ENCODE data around the gene GAS6.

GAS6 gene

GRCh38 chr13:113788413-113789135 is 75.3 kb downstream of the GAS6 start:
- H3K4me1 ChIP-seq (ENCODE audit: control insufficient read depth, insufficient read depth, low read length), result no peaks in the 10 kb centered on the region
- H3K36me3 ChIP-seq (ENCODE audit: control insufficient read depth, insufficient read depth, low read length, severe bottlenecking), result no peaks in the 10 kb centered on the region

GRCh38 chr13:113787694-113788093 is 76.2 kb downstream of the GAS6 start:
- peaks cover 30% of the 10 kb centered on the region for H3K27me3 ChIP-seq (replicated peaks; ENCODE audit: control insufficient read depth, insufficient read depth, low read length)
- no peaks in the 10 kb centered on the region for H3K36me3 ChIP-seq (ENCODE audit: control insufficient read depth, insufficient read depth, low read length, severe bottlenecking)
- H3K9me3 ChIP-seq (ENCODE audit: control insufficient read depth, low read length), result peaks cover 4% of the 10 kb centered on the region
- no peak overlapping the region for H3K9ac ChIP-seq (ENCODE audit: low read length)
- H3K4me3 ChIP-seq (ENCODE audit: low read length), result no peak overlapping the region
- no peaks in the 10 kb centered on the region for H3K4me1 ChIP-seq (ENCODE audit: control insufficient read depth, insufficient read depth, low read length)
- DNase-seq (ENCODE audit: low read depth), result no peak

More at GRCh38 chr13:113788413-113789135, 75.3 kb downstream of the GAS6 start:
- Histone ChIP-seq H3K4me3 (ENCODE audit: low read length) (no peak overlapping the region), H3K9ac (ENCODE audit: low read length) (no peak overlapping the region), H3K9me3 (ENCODE audit: control insufficient read depth, low read length) (peaks cover 4% of the 10 kb centered on the region), H3K27me3 (replicated peaks; ENCODE audit: control insufficient read depth, insufficient read depth, low read length) (peaks cover 26% of the 10 kb centered on the region)
- DNase-seq (ENCODE audit: low read depth), result no peak

DNA sequence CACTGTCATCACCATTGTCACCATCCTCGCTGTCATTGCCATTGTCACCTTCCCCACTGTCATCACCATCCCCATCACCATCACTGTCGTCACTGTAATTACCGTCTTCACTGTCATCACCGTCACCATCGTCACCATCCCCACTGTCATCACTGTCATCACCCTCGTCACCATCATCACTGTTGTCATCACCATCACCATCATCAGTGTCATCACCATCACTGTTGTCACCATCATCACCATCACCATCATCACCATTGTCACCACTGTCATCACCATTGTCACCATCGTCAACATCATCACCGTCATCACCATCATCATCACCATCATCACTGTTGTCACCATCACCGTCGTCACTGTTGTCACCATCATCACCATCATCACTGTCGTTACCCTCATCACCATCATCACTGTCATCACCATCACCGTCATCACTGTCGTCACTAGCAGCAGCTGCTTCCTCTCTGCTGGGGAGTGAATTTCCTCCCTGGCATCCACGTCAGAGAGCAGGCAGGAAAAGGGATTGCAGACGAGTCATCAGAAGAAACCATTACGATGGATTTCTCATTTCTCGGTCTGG is 77.5 kb downstream of the GAS6 start:
- Histone ChIP-seq H3K4me3 (ENCODE audit: low read length) (no peak overlapping the region), H3K9ac (ENCODE audit: low read length) (no peak overlapping the region), H3K4me1 (ENCODE audit: control insufficient read depth, insufficient read depth, low read length) (no peaks in the 10 kb centered on the region), H3K9me3 (ENCODE audit: control insufficient read depth, low read length) (peaks cover 4% of the 10 kb centered on the region), H3K27me3 (replicated peaks; ENCODE audit: control insufficient read depth, insufficient read depth, low read length) (peaks cover 17% of the 10 kb centered on the region), H3K36me3 (ENCODE audit: control insufficient read depth, insufficient read depth, low read length, severe bottlenecking) (no peaks in the 10 kb centered on the region)
- no peak for DNase-seq (ENCODE audit: low read depth)

DNA sequence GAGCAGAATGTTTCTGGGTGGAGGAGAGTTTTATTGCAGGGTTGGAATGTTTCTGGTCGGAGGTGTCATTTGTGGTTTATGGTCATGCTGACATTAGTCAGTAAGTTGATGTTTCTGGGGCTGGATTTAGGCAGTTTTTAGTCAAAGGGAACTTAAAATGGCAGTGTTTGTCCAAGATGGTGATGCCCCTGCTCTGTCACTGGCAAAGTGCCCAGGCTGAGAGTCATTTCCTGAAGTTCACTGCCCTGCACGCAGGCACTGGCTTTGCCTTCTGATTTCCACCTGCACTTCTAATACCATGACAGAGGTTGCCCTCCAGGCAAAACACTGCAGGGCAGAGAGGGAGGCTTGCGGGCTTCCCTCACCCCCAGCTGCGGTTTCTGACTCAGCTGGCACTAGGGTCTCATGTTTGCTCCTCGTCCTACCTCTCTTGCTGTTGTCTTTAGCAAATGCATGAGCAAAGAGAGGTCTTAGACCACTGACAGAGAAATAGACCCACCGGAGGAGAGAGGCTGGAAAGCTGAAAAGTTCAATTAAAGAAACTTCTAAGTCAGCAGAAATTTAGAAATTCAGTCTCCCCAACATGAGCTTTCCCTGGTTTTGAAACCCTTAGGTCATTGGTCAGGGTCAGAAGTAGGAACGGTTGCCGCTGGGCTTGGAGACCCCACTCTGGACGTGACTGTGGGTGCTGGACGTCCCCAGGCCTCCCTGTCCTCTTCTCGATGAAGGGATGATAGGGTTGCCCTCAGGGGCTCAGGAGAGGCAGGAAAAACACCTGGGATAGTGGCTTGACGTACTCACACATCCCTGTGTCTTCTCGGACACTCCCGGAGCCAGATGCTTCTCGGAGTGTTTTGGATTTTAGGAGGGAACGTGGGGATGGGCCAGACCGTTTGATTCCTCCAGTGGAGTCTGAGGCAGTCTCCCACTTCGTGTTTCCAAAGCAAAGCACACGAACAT is 78.5 kb downstream of the GAS6 start:
- Histone ChIP-seq H3K9ac (ENCODE audit: low read length) (no peak overlapping the region), H3K36me3 (ENCODE audit: control insufficient read depth, insufficient read depth, low read length, severe bottlenecking) (no peaks in the 10 kb centered on the region), H3K4me3 (ENCODE audit: low read length) (no peak overlapping the region), H3K27me3 (replicated peaks; ENCODE audit: control insufficient read depth, insufficient read depth, low read length) (peaks cover 10% of the 10 kb centered on the region), H3K4me1 (ENCODE audit: control insufficient read depth, insufficient read depth, low read length) (no peaks in the 10 kb centered on the region), H3K9me3 (ENCODE audit: control insufficient read depth, low read length) (peaks cover 4% of the 10 kb centered on the region)
- DNase-seq (ENCODE audit: low read depth), result peak; percentile 40

DNA sequence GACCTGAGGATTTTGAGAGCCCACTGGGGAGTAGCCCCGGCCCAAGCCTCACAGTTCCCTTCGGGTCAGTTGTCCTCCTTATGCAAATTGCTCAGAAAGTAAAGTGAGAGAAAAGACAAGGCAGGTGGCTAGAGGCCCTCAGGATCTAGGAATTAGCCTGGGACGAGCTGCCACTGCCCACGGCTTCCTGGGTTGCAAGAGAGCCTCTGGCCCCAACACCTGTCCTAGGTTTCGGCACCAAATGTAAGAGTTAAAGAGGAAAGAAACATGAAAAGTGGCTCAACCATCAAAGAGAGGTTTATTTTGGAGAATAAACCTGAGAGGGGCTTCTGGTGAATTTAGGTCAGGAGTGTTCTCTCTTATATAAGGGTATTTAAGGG is 79.2 kb downstream of the GAS6 start:
- H3K36me3 ChIP-seq (ENCODE audit: control insufficient read depth, insufficient read depth, low read length, severe bottlenecking), result no peaks in the 10 kb centered on the region

GRCh38 chr13:113783966-113784644 is 79.8 kb downstream of the GAS6 start:
- H3K36me3 ChIP-seq (ENCODE audit: control insufficient read depth, insufficient read depth, low read length, severe bottlenecking), result no peaks in the 10 kb centered on the region
- H3K4me3 ChIP-seq (ENCODE audit: low read length), result no peak overlapping the region
- DNase-seq (ENCODE audit: low read depth), result no peak
- H3K27me3 ChIP-seq (replicated peaks; ENCODE audit: control insufficient read depth, insufficient read depth, low read length), result peaks cover 6% of the 10 kb centered on the region
- peaks cover 4% of the 10 kb centered on the region for H3K9me3 ChIP-seq (ENCODE audit: control insufficient read depth, low read length)
- no peak overlapping the region for H3K9ac ChIP-seq (ENCODE audit: low read length)
- no peaks in the 10 kb centered on the region for H3K4me1 ChIP-seq (ENCODE audit: control insufficient read depth, insufficient read depth, low read length)

More for the DNA sequence above, 79.2 kb downstream of the GAS6 start:
- peaks cover 4% of the 10 kb centered on the region for H3K9me3 ChIP-seq (ENCODE audit: control insufficient read depth, low read length)
- no peak overlapping the region for H3K4me3 ChIP-seq (ENCODE audit: low read length)
- no peak overlapping the region for H3K9ac ChIP-seq (ENCODE audit: low read length)
- no peak for DNase-seq (ENCODE audit: low read depth)
- peaks cover 9% of the 10 kb centered on the region for H3K27me3 ChIP-seq (replicated peaks; ENCODE audit: control insufficient read depth, insufficient read depth, low read length)
- H3K4me1 ChIP-seq (ENCODE audit: control insufficient read depth, insufficient read depth, low read length), result no peaks in the 10 kb centered on the region

GRCh38 chr13:113783200-113783881 is 80.5 kb downstream of the GAS6 start:
- H3K36me3 ChIP-seq (ENCODE audit: control insufficient read depth, insufficient read depth, low read length, severe bottlenecking), result no peaks in the 10 kb centered on the region
- peaks cover 4% of the 10 kb centered on the region for H3K9me3 ChIP-seq (ENCODE audit: control insufficient read depth, low read length)
- H3K27me3 ChIP-seq (replicated peaks; ENCODE audit: control insufficient read depth, insufficient read depth, low read length), result peaks cover 6% of the 10 kb centered on the region
- H3K4me1 ChIP-seq (ENCODE audit: control insufficient read depth, insufficient read depth, low read length), result no peaks in the 10 kb centered on the region
- H3K9ac ChIP-seq (ENCODE audit: low read length), result no peak overlapping the region
- no peak overlapping the region for H3K4me3 ChIP-seq (ENCODE audit: low read length)
- no peak for DNase-seq (ENCODE audit: low read depth)

- Histone ChIP-seq H3K4me3 (ENCODE audit: low read length) (no peak overlapping the region), H3K9ac (ENCODE audit: low read length) (no peak overlapping the region), H3K27me3 (replicated peaks; ENCODE audit: control insufficient read depth, insufficient read depth, low read length) (peaks cover 12% of the 10 kb centered on the region), H3K36me3 (ENCODE audit: control insufficient read depth, insufficient read depth, low read length, severe bottlenecking) (no peaks in the 10 kb centered on the region), H3K4me1 (ENCODE audit: control insufficient read depth, insufficient read depth, low read length) (no peaks in the 10 kb centered on the region), H3K9me3 (ENCODE audit: control insufficient read depth, low read length) (peaks cover 4% of the 10 kb centered on the region)
- no peak for DNase-seq (ENCODE audit: low read depth)
Observed at GRCh38 chr13:113782472-113782871, 81.4 kb downstream of the GAS6 start.

DNA sequence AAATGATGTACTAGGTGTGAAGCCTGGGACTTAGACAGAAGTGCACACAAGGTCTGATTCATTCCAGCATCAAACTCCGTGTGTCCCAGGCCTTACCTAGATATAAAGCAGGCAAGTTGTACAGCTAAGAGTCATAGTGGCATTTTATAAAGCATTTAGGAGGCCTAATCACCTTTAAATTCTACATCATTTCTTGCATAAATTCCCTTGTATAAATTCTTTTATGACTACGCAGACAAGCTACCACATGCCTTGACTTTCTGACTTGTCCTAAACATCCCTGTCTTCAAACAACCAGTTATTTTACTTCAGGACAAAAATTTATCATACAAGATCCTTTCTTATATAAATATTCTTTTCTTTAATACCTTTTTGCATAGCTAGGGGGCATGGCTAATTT is 82.3 kb downstream of the GAS6 start:
- no peaks in the 10 kb centered on the region for H3K4me1 ChIP-seq (ENCODE audit: control insufficient read depth, insufficient read depth, low read length)
- H3K9ac ChIP-seq (ENCODE audit: low read length), result no peak overlapping the region
- H3K4me3 ChIP-seq (ENCODE audit: low read length), result no peak overlapping the region
- H3K27me3 ChIP-seq (replicated peaks; ENCODE audit: control insufficient read depth, insufficient read depth, low read length), result peaks cover 21% of the 10 kb centered on the region
- DNase-seq (ENCODE audit: low read depth), result no peak
- H3K36me3 ChIP-seq (ENCODE audit: control insufficient read depth, insufficient read depth, low read length, severe bottlenecking), result no peaks in the 10 kb centered on the region
- peaks cover 4% of the 10 kb centered on the region for H3K9me3 ChIP-seq (ENCODE audit: control insufficient read depth, low read length)

DNA sequence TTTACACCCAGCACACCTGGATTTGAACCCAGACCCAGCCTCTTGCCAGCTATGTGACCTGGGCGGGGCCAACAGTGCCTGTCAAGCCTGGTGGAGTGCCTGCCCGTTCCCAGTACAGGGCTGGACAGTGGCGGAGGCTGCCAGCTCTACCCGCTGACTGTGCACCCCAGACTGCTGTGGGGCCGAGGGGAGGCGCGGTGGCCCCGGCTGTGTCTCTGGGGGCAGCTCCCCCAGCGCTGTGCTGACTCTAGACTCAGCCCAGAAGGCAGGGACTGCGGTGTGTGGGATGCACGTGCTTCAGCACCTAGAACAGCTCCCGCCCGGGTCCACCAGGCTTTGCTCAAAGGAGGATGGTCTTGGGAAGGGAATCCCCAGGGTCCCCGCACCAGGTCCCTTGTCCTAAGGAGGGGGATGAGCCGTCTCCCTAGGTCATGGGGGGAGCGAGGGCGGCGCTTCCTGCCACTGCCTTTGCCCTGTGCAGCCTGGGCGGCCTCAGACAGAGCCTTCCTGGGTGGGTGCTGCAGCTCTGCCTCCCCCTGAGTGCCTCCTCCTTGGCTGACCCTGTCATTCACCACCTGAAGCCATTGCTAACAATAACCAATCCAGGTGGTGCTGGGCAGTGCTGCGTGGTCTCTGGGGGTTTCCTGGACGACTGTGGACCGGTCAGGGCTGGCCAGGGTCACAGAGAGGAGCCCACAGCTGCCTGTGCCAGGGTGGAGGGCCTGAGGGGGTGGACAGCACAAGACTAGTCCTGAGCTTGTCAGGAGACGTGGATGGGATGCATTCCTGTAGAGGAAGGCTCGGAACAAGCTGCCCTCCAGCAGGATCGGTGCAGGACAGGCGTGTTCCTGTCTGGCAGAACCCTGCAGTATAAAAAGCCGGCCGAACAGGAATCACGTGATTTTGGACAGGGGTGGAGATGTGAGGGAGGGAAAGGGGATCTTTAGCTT is 86.3 kb downstream of the GAS6 start:
- no peak overlapping the region for H3K9ac ChIP-seq (ENCODE audit: low read length)
- peak; percentile 50 for DNase-seq (ENCODE audit: low read depth)
- H3K4me1 ChIP-seq (ENCODE audit: control insufficient read depth, insufficient read depth, low read length), result peaks cover 6% of the 10 kb centered on the region
- peaks cover 20% of the 10 kb centered on the region for H3K27me3 ChIP-seq (replicated peaks; ENCODE audit: control insufficient read depth, insufficient read depth, low read length)
- H3K36me3 ChIP-seq (ENCODE audit: control insufficient read depth, insufficient read depth, low read length, severe bottlenecking), result no peaks in the 10 kb centered on the region
- H3K9me3 ChIP-seq (ENCODE audit: control insufficient read depth, low read length), result no peaks in the 10 kb centered on the region
- H3K4me3 ChIP-seq (ENCODE audit: low read length), result no peak overlapping the region

Measured in adipocyte (in vitro differentiated cells).